GM13977 (cell line): ENCODE data around the gene GNG7.
"Not testable (repeated sequence)": the region's sequence is repeated elsewhere in the genome, so short reads cannot be mapped to it uniquely, and the experiment has no call there.

Experiments used
- DNase-seq: peaks from one replicate; pipeline ENCODE4 v3.0.0; 2012; ENCODE audit warnings: low spot score
- in situ Hi-C: fragments of 300-500 bp; cut with MboI; formaldehyde crosslinking; loops from one replicate; pipeline ENCODE4 v1.12.0; 2022; ENCODE audit warnings: low sequenced_read_pairs, low pct_unique_long_range_greater_than_20kb, mixed read lengths, inconsistent platforms; ENCODE audit not compliant: unreplicated experiment
- TF ChIP-seq, protein P1 (sequence below): IDR thresholded peaks from 2 replicates; pipeline ENCODE4 v1.5.1; 2012; ENCODE audit warnings: mild to moderate bottlenecking, control low read depth; ENCODE audit not compliant: insufficient read depth; ENCODE audit errors: extremely low read depth, missing control alignments

The GNG7 gene

DNA sequence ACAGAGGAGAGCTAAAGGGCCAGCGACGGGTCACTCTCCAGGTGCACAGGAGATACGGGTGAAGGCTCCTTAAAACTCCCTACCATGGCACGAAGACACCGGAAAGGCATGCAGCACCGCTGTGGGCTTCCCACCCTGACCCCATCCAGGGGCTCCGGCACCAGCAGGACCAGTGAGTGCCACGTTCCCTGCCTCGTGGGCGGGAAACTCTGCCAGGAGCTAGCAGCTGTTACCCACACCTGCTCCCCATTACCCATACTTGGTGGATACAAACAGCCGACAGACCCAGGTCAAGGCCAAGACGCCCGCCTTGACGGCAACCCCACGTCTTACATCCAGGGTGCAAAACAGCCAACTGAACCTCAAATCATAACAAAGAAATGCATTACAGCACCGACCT, 56.7 kb downstream of the GNG7 start:
- DNase-seq, result no peak
- in situ Hi-C loops, result loop anchor here (5.0 to 25.0 kb wide), 3 partner anchors 106 to 484 kb away; partner anchors contain the start of genes AP3D1 and DOT1L
- TF ChIP-seq, protein P1, sequence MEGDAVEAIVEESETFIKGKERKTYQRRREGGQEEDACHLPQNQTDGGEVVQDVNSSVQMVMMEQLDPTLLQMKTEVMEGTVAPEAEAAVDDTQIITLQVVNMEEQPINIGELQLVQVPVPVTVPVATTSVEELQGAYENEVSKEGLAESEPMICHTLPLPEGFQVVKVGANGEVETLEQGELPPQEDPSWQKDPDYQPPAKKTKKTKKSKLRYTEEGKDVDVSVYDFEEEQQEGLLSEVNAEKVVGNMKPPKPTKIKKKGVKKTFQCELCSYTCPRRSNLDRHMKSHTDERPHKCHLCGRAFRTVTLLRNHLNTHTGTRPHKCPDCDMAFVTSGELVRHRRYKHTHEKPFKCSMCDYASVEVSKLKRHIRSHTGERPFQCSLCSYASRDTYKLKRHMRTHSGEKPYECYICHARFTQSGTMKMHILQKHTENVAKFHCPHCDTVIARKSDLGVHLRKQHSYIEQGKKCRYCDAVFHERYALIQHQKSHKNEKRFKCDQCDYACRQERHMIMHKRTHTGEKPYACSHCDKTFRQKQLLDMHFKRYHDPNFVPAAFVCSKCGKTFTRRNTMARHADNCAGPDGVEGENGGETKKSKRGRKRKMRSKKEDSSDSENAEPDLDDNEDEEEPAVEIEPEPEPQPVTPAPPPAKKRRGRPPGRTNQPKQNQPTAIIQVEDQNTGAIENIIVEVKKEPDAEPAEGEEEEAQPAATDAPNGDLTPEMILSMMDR, result no peak

DNA sequence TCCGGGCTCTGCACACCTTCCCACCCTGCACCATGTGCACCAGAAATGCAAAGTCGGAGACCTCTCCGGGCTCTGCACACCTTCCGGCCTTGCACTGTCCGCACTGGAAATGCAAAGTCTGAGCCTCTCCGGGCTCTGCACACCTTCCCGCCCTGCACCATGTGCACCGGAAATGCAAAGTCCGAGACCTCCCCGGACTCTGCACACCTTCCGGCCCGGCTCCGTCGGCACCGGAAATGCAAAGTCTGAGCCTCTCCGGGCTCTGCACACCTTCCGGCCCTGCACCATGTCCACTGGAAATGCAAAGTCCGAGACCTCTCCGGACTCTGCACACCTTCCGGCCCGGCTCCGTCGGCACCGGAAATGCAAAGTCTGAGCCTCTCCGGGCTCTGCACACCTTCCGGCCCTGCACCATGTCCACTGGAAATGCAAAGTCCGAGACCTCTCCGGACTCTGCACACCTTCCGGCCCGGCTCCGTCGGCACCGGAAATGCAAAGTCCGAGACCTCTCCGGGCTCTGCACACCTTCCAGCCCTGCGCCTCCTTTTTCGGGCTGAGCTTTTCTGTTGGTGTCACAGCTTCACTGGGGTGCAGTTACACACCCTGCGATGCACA, 59.3 kb downstream of the GNG7 start:
- not testable (repeated sequence) for DNase-seq
- in situ Hi-C loops, result loop anchor here (10.0 to 25.0 kb wide), 2 partner anchors 232 to 481 kb away; partner anchors contain the start of genes AP3D1 and DOT1L

DNA sequence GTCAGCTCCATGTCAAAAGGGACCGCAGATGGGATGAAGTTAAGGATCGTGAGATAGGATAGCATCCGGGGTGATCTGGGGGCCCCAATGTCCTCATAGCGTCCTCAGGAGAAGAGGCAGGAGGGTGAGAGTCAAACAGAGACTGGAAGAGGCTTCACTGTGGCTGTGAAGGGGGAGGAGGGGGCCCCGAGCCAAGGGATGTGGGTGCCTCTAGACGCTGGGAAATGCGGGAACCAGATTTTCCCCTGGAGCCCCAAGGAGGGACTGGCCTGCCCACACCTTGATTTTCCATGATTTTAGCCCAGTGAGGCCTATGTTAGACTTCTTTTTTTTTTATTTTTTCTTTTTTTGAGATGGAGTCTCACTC, 61.2 kb downstream of the GNG7 start:
- TF ChIP-seq, protein P1, result no peak
- in situ Hi-C loops, result loop anchor here (10.0 to 25.0 kb wide), 2 partner anchors 233 to 479 kb away; partner anchors contain the start of genes AP3D1 and DOT1L
- DNase-seq, result no peak

DNA sequence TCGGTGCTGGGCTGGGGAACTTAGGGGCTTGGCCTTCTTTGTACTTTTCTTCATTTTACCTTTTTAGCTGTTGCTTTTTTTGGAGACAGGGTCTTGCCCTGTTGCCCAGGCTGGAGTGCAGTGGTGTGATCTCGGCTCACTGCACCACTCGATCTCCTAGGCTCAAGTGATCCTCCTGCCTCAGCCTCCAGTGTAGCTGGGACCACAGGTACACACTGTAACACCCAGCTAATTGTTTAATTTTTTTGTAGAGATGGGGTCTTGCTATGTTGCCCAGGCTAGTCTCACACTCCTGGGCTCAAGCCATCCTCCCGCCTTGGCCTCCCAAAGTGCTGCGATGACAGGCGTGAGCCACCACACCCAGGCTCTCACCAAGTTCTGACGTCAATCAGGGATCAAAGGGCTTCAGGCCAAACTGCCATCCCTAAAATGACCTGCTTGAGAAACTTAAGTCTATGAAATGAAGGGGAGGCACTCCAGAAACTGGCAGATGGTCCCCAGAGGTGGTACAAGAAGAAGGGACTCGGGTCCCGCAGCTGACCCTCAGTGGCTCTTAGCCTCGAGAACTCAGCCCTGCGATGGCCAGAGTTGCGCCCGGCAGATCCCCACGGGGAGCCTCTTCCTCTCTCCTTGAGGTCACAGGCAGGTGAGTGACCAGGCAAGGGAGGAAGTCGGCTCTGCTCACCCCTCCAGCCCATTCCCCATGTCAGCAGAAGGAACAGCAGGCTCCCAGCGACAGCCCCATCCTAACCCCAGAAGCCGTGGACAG, 61.7 kb downstream of the GNG7 start:
- TF ChIP-seq, protein P1, result no peak
- DNase-seq, result no peak
- in situ Hi-C loops, result loop anchor here (10.0 to 25.0 kb wide), 2 partner anchors 234 to 478 kb away; partner anchors contain the start of genes AP3D1 and DOT1L

DNA sequence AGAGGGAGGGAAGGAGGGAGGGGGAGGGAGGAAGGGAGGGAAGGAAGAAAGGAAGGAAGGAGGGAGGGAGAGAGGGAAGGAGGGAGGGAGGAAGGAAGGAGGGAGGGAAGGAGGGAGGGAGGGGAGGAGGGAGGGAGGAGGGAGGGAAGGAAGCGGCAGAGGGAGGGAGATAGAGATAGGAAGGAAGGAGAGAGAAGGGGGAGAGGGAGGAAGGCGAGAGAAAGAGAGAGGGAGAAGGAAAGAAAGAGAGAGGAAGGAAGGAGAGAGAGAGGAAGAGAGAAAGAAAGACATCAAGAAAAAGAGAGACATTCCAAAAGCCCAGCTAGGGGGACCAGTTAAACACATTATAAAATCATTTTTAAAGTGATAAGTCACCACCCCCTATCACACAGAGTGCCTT, 62.5 kb downstream of the GNG7 start:
- in situ Hi-C loops, result loop anchor here (10.0 to 25.0 kb wide), 2 partner anchors 235 to 478 kb away; partner anchors contain the start of genes AP3D1 and DOT1L
- TF ChIP-seq, protein P1, result no peak
- DNase-seq, result no peak

DNA sequence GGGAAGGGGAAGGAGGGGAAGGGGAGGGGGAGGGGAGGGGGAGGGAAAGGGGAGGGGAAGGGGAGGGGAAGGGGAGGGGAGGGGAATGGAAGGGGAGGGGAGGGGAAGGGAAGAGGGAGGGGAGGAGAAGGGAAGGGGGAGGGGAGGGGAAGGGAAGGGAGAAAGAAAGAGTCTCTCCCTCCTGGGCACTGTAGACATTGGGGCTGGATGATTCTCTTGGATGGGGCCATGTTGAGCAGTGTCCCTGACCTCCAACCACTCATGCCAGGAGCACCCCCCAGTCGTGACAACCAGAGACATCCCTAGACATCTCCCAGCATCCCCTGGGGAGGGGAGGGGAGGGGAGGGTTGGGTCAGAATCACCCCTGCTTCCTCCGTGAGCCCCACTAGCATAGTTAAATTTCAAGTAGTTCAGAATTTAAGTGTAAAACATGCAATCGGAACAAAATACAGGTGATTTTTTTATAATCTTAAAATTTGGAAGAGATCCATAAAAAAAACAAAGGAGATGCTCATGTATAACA, 64.0 kb downstream of the GNG7 start:
- in situ Hi-C loops, result loop anchor here (25.0 kb wide), 1 partner anchor 476 kb away; the partner anchor contains the start of genes AP3D1 and DOT1L
- DNase-seq, result no peak
- TF ChIP-seq, protein P1, result no peak
